K562 (cell line): Measurements from ENCODE around the gene HSD17B8. TPM values are rescaled to one million over a fixed set of nuclear protein-coding genes. Genes with fewer than 3 reads are reported as not detected.

ENCODE experiments used
- ARID4B ChIP-seq: sonication (generic); formaldehyde crosslinking; IDR thresholded peaks from 2 replicates; pipeline ENCODE4 v1.8.0; 2022; ENCODE audit warnings: mild to moderate bottlenecking, missing genetic modification reagents
- DPF2 ChIP-seq: fragments of 450-650 bp; IDR thresholded peaks from 2 replicates; pipeline ENCODE4 v1.6.1; 2016
- ETV1 ChIP-seq: fragments of 450-650 bp; conservative IDR thresholded peaks from 2 replicates; pipeline ENCODE4 v1.6.1; 2016; ENCODE audit warnings: missing genetic modification characterization, control low read depth, low read depth, missing compliant biosample characterization
- FOS ChIP-seq: IDR thresholded peaks from 3 replicates; pipeline ENCODE4 v1.6.1; 2011; ENCODE audit not compliant: insufficient read length; ENCODE audit errors: extremely low read depth
- HDAC2 ChIP-seq: fragments of 450-650 bp; IDR thresholded peaks from 2 replicates; pipeline ENCODE4 v1.6.1; 2016; ENCODE audit warnings: mild to moderate bottlenecking
- KLF16 ChIP-seq: IDR thresholded peaks from 2 replicates; pipeline ENCODE4 v1.6.1; 2016; ENCODE audit warnings: antibody characterized with exemption
- LCOR ChIP-seq: sonication (generic); formaldehyde crosslinking; IDR thresholded peaks from 2 replicates; pipeline ENCODE4 v1.8.0; 2022; ENCODE audit warnings: mild to moderate bottlenecking, missing genetic modification reagents
- NEUROD1 ChIP-seq: fragments of 150-350 bp; IDR thresholded peaks from 2 replicates; pipeline ENCODE4 v1.6.1; 2014; ENCODE audit warnings: borderline replicate concordance, low read length, low read depth; ENCODE audit not compliant: partially characterized antibody
- RBM17 ChIP-seq: fragments of 200-400 bp; formaldehyde crosslinking; IDR thresholded peaks from 2 replicates; pipeline ENCODE4 v1.6.1; 2017; ENCODE audit warnings: low read depth, mild to moderate bottlenecking, low read length, borderline replicate concordance
- TCF15 ChIP-seq: fragments of 250-450 bp; sonication (Bioruptor Pico); IDR thresholded peaks from 2 replicates; pipeline ENCODE4 v1.8.0; 2022; ENCODE audit warnings: moderate library complexity, mild to moderate bottlenecking, inconsistent platforms
- TEAD2 ChIP-seq: fragments of 450-650 bp; IDR thresholded peaks from 2 replicates; pipeline ENCODE4 v1.6.1; 2016; ENCODE audit warnings: missing genetic modification characterization, control low read depth, missing compliant biosample characterization
- UBTF ChIP-seq, 2 experiments: IDR thresholded peaks; 2 replicates each; pipeline ENCODE4 v1.6.1; 2012; ENCODE audit warnings: improper control_type of control experiment in 2 of 2, low read depth in 2 of 2, low read length in 2 of 2, borderline replicate concordance in 1 of 2
- USF2 ChIP-seq: sonication (generic); formaldehyde crosslinking; IDR thresholded peaks from 2 replicates; pipeline ENCODE4 v1.5.0; 2020; ENCODE audit warnings: missing genetic modification reagents
- ZKSCAN1 ChIP-seq: fragments of 150-350 bp; IDR thresholded peaks from 2 replicates; pipeline ENCODE4 v1.6.1; 2016; ENCODE audit warnings: low read depth, low read length
- ZNF124 ChIP-seq: sonication (generic); formaldehyde crosslinking; IDR thresholded peaks from 2 replicates; pipeline ENCODE4 v1.8.1; 2022; ENCODE audit warnings: missing genetic modification reagents
- ZNF511 ChIP-seq: sonication (generic); formaldehyde crosslinking; IDR thresholded peaks from 2 replicates; pipeline ENCODE4 v1.8.0; 2022; ENCODE audit warnings: mild to moderate bottlenecking, missing genetic modification reagents
- polyA plus RNA-seq, 8 experiments: library from polyadenylated mRNA; depleted of rRNA in 4 of 8; stranded (reverse) in 5 of 8; unstranded in 3 of 8; fragments of >200 nt; fragmentation: Nextera tagmentation in 2 of 8; fragmentation: Illumina TruSeq in 1 of 8; extraction: Ambion mirVana in 2 of 8; extraction: Trizol in 1 of 8; gene quantifications; 2 replicates each; pipeline versions ENCODE4 v1.2.1 to v1.2.3, GENCODE V29; 2011 to 2014; ENCODE audit warnings: inconsistent platforms in 1 of 8, missing spikeins in 1 of 8
- total RNA-seq, 7 experiments: library from RNA; depleted of rRNA in 6 of 7; stranded (reverse); fragments of >200 nt in 6 of 7; fragmentation: Illumina TruSeq in 2 of 7; extraction: Trizol in 2 of 7; gene quantifications; 2 replicates each; pipeline versions ENCODE4 v1.2.1 to v1.2.3, GENCODE V29; 2011 to 2021; ENCODE audit warnings: low replicate concordance in 1 of 7
- TF ChIP-seq, protein P1 (sequence below): fragments of 250-450 bp; sonication (Bioruptor Pico); IDR thresholded peaks from 2 replicates; pipeline ENCODE4 v1.8.0; 2022; ENCODE audit warnings: inconsistent platforms

The HSD17B8 gene
- total and polyA plus RNA-seq, 9 of the 15 experiments (the other 6 are each of a cell fraction or from before 2014, with no cell fraction given) = 3.7 to 35.2 (median 14.2) TPM

DNA sequence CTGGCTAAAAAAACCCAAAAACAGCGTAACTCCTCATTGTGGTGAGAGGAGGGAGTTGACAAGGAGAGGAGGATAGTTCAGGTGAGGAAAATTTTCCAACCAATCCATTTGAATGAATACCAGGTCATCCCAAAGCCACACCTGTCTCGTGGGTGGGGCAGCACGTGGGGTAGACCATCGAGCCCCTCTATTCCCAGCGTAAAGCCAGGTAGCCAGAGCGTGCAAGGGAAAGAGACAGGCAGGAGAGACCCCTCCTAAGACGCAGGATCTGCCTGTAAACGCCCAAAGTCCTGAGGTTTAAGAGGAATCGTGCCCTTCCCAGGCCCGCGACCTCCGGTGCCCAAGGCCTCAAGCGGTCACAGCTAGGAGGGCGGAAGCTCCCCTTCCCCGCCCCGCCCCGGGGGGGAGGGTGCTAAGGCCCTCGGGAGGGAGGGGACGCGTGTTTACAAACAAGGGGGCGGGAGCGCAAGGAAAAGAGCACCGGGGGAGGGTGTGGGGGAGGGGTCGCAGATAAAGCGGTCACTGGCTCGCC, 4.7 kb upstream of the HSD17B8 start (continued):
- TF ChIP-seq ETV1 (peak; percentile 79), UBTF (IDR thresholded peaks at IDR 0.05; ENCODE audit: borderline replicate concordance in 1 of 2, low read depth in 2 of 2, low read length in 2 of 2) (0 out of 4 replicates have a peak, but pooled peaks of 1 of the 2 experiments have one; percentile 32), ZNF124 (CRISPR knock-in tag) (no peak), LCOR (CRISPR knock-in tag) (peak; percentile 61), TCF15 (no peak), FOS (no peak), ZNF511 (CRISPR knock-in tag) (peak; percentile 36; the same call in 1 of the 2 replicates), NEUROD1 (no peak), DPF2 (0 out of 2 replicates have a peak, but pooled peaks have one; percentile 68), ZKSCAN1 (no peak), HDAC2 (peak; percentile 66; the same call in 1 of the 2 replicates), USF2 (CRISPR knock-in tag) (peak; percentile 54), KLF16 (0 out of 2 replicates have a peak, but pooled peaks have one; percentile 26), TEAD2 (tag) (no peak), RBM17 (no peak), ARID4B (CRISPR knock-in tag) (no peak)
- TF ChIP-seq, protein P1, sequence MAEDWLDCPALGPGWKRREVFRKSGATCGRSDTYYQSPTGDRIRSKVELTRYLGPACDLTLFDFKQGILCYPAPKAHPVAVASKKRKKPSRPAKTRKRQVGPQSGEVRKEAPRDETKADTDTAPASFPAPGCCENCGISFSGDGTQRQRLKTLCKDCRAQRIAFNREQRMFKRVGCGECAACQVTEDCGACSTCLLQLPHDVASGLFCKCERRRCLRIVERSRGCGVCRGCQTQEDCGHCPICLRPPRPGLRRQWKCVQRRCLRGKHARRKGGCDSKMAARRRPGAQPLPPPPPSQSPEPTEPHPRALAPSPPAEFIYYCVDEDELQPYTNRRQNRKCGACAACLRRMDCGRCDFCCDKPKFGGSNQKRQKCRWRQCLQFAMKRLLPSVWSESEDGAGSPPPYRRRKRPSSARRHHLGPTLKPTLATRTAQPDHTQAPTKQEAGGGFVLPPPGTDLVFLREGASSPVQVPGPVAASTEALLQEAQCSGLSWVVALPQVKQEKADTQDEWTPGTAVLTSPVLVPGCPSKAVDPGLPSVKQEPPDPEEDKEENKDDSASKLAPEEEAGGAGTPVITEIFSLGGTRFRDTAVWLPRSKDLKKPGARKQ = no peak
